Esophagus squamous epithelium (tissue), 4 donors: ENCODE results near the gene CD58.
"Not testable (repeated sequence)": the region's sequence is repeated elsewhere in the genome, so short reads cannot be mapped to it uniquely, and the experiment has no call there.

Experiments
- CTCF ChIP-seq, 6 experiments: fragments of 450-650 bp in 4 of 6; fragments of 200-600 bp in 2 of 6; sonication (generic) in 2 of 6; IDR thresholded peaks; one replicate each; pipeline ENCODE4 v1.5.1; 2016 to 2019; ENCODE audit warnings: antibody characterized with exemption in 6 of 6, mild to moderate bottlenecking in 4 of 6, moderate library complexity in 4 of 6
- POLR2A ChIP-seq, 4 donors: fragments of 450-650 bp; IDR thresholded peaks; one replicate each; pipeline ENCODE4 v1.6.1; 2017; ENCODE audit warnings: antibody characterized with exemption in 4 of 4, mild to moderate bottlenecking in 4 of 4, moderate library complexity in 3 of 4

GRCh38 chr1:116596742-116597307, 26.0 kb upstream of the CD58 start:
- not testable (repeated sequence) for TF ChIP-seq POLR2A, CTCF (IDR thresholded peaks at IDR 0.05)
